K562 (cell line): ENCODE results near the gene LRRC61. TPM values are rescaled to one million over a fixed set of nuclear protein-coding genes. Genes with fewer than 3 reads are reported as not detected.
A peak's percentile ranks its signal among the peaks of the same experiment; 100 is the strongest.

Experiments used
- AFF4 ChIP-seq: sonication (generic); formaldehyde crosslinking; IDR thresholded peaks from 2 replicates; pipeline ENCODE4 v1.8.0; 2023; ENCODE audit warnings: mild to moderate bottlenecking, missing genetic modification reagents
- CREBBP ChIP-seq: IDR thresholded peaks from one replicate; pipeline ENCODE4 v1.6.1; 2012; ENCODE audit warnings: low read depth, mild to moderate bottlenecking, control low read depth, inconsistent platforms, low read length
- ETV1 ChIP-seq: fragments of 450-650 bp; conservative IDR thresholded peaks from 2 replicates; pipeline ENCODE4 v1.6.1; 2016; ENCODE audit warnings: missing genetic modification characterization, control low read depth, low read depth, missing compliant biosample characterization
- KDM4B ChIP-seq, 2 experiments: fragments of 450-650 bp in 1 of 2; sonication (generic) in 1 of 2; IDR thresholded peaks; 2 replicates each; pipeline ENCODE4 v1.6.1; 2016 to 2017; ENCODE audit warnings: borderline replicate concordance in 2 of 2, antibody characterized with exemption in 1 of 2, low read depth in 1 of 2, mild to moderate bottlenecking in 1 of 2
- LARP7 ChIP-seq: fragments of 450-650 bp; IDR thresholded peaks from 2 replicates; pipeline ENCODE4 v1.6.1; 2016
- NR2C1 ChIP-seq, 2 experiments: fragments of 450-650 bp; IDR thresholded peaks; 2 replicates each; pipeline ENCODE4 v1.6.1; 2017; ENCODE audit warnings: mild to moderate bottlenecking in 2 of 2, antibody characterized with exemption in 1 of 2, inconsistent platforms in 1 of 2, missing compliant biosample characterization in 1 of 2, missing genetic modification characterization in 1 of 2
- SMARCA4 ChIP-seq: fragments of 450-650 bp; IDR thresholded peaks from 2 replicates; pipeline ENCODE4 v1.6.1; 2016
- ZC3H11A ChIP-seq: IDR thresholded peaks from 2 replicates; pipeline ENCODE4 v1.6.1; 2012; ENCODE audit warnings: low read depth, low read length, improper control_type of control experiment
- polyA plus RNA-seq, 8 experiments: library from polyadenylated mRNA; depleted of rRNA in 4 of 8; stranded (reverse) in 5 of 8; unstranded in 3 of 8; fragments of >200 nt; fragmentation: Nextera tagmentation in 2 of 8; fragmentation: Illumina TruSeq in 1 of 8; extraction: Ambion mirVana in 2 of 8; extraction: Trizol in 1 of 8; gene quantifications; 2 replicates each; pipeline versions ENCODE4 v1.2.1 to v1.2.3, GENCODE V29; 2011 to 2014; ENCODE audit warnings: inconsistent platforms in 1 of 8, missing spikeins in 1 of 8
- total RNA-seq, 7 experiments: library from RNA; depleted of rRNA in 6 of 7; stranded (reverse); fragments of >200 nt in 6 of 7; fragmentation: Illumina TruSeq in 2 of 7; extraction: Trizol in 2 of 7; gene quantifications; 2 replicates each; pipeline versions ENCODE4 v1.2.1 to v1.2.3, GENCODE V29; 2011 to 2021; ENCODE audit warnings: low replicate concordance in 1 of 7

Gene LRRC61
- total and polyA plus RNA-seq, 9 of the 15 experiments (the other 6 are each of a cell fraction or from before 2014, with no cell fraction given): 1.3 to 55.2 (median 35.2) TPM

- TF ChIP-seq AFF4 (CRISPR knock-in tag) (no peak), ZC3H11A (no peak), LARP7 (no peak), ETV1 (0 out of 2 replicates have a peak, but pooled peaks have one; percentile 13), CREBBP (no peak), KDM4B (IDR thresholded peaks at IDR 0.05; ENCODE audit: borderline replicate concordance in 2 of 2, low read depth in 1 of 2) (no peak), SMARCA4 (no peak), NR2C1 (IDR thresholded peaks at IDR 0.05) (0 out of 2 replicates have a peak, but pooled peaks have one; percentile 10), NR2C1 (tag; IDR thresholded peaks at IDR 0.05) (no peak; the same call in 1 of the 2 replicates)
Observed at GRCh38 chr7:150357270-150357669, 34.1 kb downstream of the LRRC61 start (continued).
